Esophagus muscularis mucosa (tissue), 4 donors: ENCODE data around the gene NWD2.

Source experiments
- EP300 ChIP-seq: sonication (generic); formaldehyde crosslinking; IDR thresholded peaks from one replicate; pipeline ENCODE4 v1.6.1; 2017; ENCODE audit warnings: antibody characterized with exemption
- POLR2A ChIP-seq: fragments of 450-650 bp; IDR thresholded peaks from one replicate; pipeline ENCODE4 v1.6.1; 2017; ENCODE audit warnings: antibody characterized with exemption, moderate library complexity, mild to moderate bottlenecking, low read depth
- POLR2AphosphoS5 ChIP-seq, 2 donors: sonication (generic); formaldehyde crosslinking; IDR thresholded peaks; one replicate each; pipeline ENCODE4 v1.6.1; 2017; ENCODE audit warnings: antibody characterized with exemption in 2 of 2
- TF ChIP-seq, protein P1 (sequence below), 3 experiments: fragments of 200-600 bp in 2 of 3; fragments of 450-650 bp in 1 of 3; sonication (generic) in 2 of 3; IDR thresholded peaks; one replicate each; pipeline ENCODE4 v1.5.1; 2017 to 2019; ENCODE audit warnings: antibody characterized with exemption in 3 of 3, mild to moderate bottlenecking in 2 of 3, moderate library complexity in 1 of 3

DNA sequence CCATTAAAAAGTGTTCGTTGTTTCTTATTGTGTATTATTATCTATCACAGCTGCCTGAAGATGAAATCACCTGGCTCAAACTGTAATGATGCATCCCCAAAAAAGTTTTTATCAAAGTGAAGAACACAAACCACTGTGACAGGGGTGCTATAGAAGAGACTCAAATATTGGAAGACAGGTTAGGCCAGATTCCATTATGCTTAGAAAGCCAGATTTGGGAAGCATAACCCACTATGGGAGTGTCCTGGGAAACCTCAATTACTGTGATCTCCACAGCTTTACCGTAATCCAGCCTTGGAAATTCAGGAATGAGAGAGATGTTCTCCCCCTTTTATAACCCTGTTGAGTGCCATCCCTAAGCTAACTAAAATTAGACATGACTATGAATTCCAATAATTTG, 114.2 kb downstream of the NWD2 start:
- TF ChIP-seq, protein P1, sequence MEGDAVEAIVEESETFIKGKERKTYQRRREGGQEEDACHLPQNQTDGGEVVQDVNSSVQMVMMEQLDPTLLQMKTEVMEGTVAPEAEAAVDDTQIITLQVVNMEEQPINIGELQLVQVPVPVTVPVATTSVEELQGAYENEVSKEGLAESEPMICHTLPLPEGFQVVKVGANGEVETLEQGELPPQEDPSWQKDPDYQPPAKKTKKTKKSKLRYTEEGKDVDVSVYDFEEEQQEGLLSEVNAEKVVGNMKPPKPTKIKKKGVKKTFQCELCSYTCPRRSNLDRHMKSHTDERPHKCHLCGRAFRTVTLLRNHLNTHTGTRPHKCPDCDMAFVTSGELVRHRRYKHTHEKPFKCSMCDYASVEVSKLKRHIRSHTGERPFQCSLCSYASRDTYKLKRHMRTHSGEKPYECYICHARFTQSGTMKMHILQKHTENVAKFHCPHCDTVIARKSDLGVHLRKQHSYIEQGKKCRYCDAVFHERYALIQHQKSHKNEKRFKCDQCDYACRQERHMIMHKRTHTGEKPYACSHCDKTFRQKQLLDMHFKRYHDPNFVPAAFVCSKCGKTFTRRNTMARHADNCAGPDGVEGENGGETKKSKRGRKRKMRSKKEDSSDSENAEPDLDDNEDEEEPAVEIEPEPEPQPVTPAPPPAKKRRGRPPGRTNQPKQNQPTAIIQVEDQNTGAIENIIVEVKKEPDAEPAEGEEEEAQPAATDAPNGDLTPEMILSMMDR (IDR thresholded peaks at IDR 0.05), result no peak
- TF ChIP-seq EP300, result no peak
- no peak for TF ChIP-seq POLR2A
- no peak for TF ChIP-seq POLR2AphosphoS5 (IDR thresholded peaks at IDR 0.05)
